ENCODE data around the gene SFTA2. TPM values are rescaled to one million over a fixed set of nuclear protein-coding genes. Genes with fewer than 3 reads are reported as not detected.

SFTA2 gene
- polyA plus RNA-seq, 2 of the 4 experiments (the other 2 are of a cell fraction) = not detected

DNA sequence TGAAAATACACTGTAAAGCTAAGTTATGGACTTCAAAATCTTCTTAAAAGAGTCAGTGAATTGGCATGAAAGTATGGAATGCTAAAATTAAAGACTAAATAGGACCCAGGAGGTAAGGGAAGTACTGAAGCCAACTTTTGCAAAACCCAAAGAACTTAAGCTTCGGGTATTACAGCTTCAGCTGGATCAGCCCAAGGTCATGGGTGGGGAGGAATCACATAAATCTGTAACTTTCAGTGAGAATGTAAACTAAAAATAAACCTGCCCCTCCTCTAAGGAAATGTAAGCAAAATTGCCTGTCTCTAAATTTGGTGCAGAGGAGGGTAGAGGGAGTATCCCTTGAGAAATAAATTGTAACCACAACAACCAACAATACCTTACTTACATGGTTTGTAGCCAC lies 47.2 kb upstream of the SFTA2 start (continued):
- TF ChIP-seq, protein P1, sequence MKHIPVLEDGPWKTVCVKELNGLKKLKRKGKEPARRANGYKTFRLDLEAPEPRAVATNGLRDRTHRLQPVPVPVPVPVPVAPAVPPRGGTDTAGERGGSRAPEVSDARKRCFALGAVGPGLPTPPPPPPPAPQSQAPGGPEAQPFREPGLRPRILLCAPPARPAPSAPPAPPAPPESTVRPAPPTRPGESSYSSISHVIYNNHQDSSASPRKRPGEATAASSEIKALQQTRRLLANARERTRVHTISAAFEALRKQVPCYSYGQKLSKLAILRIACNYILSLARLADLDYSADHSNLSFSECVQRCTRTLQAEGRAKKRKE (CRISPR knock-in tag; IDR thresholded peaks at IDR 0.05; ENCODE audit: low read depth) = no peak
- no peak for TF ChIP-seq NFE2L2 (conservative IDR thresholded peaks at IDR 0.05; ENCODE audit: low read length)
- TF ChIP-seq SMC3 (IDR thresholded peaks at IDR 0.05) = no peak
- TF ChIP-seq, protein P2, sequence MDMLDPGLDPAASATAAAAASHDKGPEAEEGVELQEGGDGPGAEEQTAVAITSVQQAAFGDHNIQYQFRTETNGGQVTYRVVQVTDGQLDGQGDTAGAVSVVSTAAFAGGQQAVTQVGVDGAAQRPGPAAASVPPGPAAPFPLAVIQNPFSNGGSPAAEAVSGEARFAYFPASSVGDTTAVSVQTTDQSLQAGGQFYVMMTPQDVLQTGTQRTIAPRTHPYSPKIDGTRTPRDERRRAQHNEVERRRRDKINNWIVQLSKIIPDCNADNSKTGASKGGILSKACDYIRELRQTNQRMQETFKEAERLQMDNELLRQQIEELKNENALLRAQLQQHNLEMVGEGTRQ (IDR thresholded peaks at IDR 0.05) = no peak
- no peak for TF ChIP-seq KDM5A (IDR thresholded peaks at IDR 0.05)
- no peak for TF ChIP-seq PHF8 (IDR thresholded peaks at IDR 0.05; ENCODE audit: borderline replicate concordance, low read depth)

DNA sequence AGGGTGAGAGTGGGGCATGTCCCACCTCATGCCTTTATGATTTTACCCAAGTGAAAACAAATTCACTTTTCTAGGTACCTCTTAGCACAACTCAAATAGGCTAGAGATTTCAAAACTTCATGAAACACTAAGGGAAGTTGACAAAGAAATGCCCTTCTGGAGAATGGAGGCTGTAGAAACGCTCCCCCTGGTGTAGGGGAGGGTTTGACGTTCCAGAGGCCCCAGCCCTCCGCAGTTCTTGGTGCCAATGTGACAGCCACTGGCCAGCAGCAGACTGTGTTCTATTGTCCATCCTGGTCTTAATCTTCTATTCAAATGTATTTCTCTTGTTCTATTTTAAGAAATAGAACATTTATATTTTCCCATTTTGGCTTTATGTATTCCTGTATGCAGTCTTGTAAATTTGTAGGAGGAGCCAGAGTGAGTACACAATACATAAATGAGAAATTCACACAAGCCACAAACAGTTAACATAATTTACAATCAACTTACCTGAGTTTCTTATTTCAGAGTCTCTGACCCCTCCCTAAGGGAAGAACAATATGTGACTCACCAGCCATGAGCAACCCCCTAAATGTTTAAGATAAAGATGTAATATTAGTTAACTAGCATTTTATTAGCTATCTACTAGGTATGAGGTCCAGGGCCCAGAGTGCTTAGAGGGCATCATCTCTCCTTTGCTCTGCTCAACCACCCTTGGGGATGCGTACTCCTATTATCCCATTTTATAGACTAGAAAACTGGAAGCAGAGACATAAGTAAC lies 42.7 kb upstream of the SFTA2 start:
- WGBS (ENCODE audit: missing lambda C conversion rate) = 53% methylated on average over 4 of the region's 4 CpGs
- H3K4me3 ChIP-seq = no peak overlapping the region
- CTCF ChIA-PET = interaction anchor here (0.6 to 1.5 kb wide), 2 partner anchors 8 to 27 kb away, joined by 3 read pairs; no protein-coding TSS in a partner anchor
- H3K9me3 ChIP-seq = no peaks in the 10 kb centered on the region
- FAIRE-seq (no peak), DNase-seq (ENCODE audit: low read depth in 1 of 2, low spot score in 1 of 2) (no peak), ATAC-seq (no peak)
- H3K4me2 ChIP-seq = no peak overlapping the region
- POLR2A ChIA-PET = no interaction called here
- no peak overlapping the region for H3K27ac ChIP-seq
- TF ChIP-seq, protein P3, sequence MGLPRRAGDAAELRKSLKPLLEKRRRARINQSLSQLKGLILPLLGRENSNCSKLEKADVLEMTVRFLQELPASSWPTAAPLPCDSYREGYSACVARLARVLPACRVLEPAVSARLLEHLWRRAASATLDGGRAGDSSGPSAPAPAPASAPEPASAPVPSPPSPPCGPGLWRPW (IDR thresholded peaks at IDR 0.05) = no peak
- no peak for TF ChIP-seq MAZ (IDR thresholded peaks at IDR 0.05; ENCODE audit: borderline replicate concordance, low read depth, low read length)
- TF ChIP-seq, protein P4, sequence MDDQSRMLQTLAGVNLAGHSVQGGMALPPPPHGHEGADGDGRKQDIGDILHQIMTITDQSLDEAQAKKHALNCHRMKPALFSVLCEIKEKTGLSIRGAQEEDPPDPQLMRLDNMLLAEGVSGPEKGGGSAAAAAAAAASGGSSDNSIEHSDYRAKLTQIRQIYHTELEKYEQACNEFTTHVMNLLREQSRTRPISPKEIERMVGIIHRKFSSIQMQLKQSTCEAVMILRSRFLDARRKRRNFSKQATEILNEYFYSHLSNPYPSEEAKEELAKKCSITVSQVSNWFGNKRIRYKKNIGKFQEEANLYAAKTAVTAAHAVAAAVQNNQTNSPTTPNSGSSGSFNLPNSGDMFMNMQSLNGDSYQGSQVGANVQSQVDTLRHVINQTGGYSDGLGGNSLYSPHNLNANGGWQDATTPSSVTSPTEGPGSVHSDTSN (IDR thresholded peaks at IDR 0.05) = no peak
- TF ChIP-seq RCOR1 (IDR thresholded peaks at IDR 0.05; ENCODE audit: low read depth, low read length) = no peak
- H3K4me1 ChIP-seq = no peaks in the 10 kb centered on the region

DNA sequence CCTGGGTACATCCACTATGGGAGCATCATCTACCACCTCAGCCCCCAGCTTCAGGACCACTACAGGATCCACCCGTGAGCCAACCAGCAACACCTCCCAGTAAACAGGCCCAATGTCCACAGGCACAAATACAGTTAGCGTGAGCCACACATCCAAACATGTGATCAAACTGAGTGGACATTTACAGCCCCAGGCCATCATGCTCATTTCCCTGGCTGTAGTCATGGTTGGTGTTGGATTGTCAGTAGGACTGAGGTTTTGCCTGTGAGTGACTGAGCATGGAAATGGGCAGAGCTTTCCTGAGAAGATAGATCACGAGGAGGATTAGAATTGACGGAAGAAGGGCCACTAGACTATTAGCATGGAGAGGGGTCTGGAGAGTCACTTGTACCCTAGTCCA lies 40.8 kb upstream of the SFTA2 start:
- 93% methylated on average over 4 of the region's 4 CpGs for WGBS (ENCODE audit: missing lambda C conversion rate)
- ATAC-seq (no peak), FAIRE-seq (no peak)
- no peak for TF ChIP-seq JUNB (IDR thresholded peaks at IDR 0.05)
- TF ChIP-seq, protein P4 (IDR thresholded peaks at IDR 0.05) = no peak
- TF ChIP-seq, protein P5, sequence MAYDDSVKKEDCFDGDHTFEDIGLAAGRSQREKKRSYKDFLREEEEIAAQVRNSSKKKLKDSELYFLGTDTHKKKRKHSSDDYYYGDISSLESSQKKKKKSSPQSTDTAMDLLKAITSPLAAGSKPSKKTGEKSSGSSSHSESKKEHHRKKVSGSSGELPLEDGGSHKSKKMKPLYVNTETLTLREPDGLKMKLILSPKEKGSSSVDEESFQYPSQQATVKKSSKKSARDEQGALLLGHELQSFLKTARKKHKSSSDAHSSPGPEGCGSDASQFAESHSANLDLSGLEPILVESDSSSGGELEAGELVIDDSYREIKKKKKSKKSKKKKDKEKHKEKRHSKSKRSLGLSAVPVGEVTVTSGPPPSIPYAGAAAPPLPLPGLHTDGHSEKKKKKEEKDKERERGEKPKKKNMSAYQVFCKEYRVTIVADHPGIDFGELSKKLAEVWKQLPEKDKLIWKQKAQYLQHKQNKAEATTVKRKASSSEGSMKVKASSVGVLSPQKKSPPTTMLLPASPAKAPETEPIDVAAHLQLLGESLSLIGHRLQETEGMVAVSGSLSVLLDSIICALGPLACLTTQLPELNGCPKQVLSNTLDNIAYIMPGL (CRISPR knock-in tag; IDR thresholded peaks at IDR 0.05; ENCODE audit: borderline replicate concordance) = no peak
- no peak for TF ChIP-seq TFCP2L1 (CRISPR knock-in tag; IDR thresholded peaks at IDR 0.05)
- no peak for TF ChIP-seq CEBPB (IDR thresholded peaks at IDR 0.05)
- TF ChIP-seq, protein P6, sequence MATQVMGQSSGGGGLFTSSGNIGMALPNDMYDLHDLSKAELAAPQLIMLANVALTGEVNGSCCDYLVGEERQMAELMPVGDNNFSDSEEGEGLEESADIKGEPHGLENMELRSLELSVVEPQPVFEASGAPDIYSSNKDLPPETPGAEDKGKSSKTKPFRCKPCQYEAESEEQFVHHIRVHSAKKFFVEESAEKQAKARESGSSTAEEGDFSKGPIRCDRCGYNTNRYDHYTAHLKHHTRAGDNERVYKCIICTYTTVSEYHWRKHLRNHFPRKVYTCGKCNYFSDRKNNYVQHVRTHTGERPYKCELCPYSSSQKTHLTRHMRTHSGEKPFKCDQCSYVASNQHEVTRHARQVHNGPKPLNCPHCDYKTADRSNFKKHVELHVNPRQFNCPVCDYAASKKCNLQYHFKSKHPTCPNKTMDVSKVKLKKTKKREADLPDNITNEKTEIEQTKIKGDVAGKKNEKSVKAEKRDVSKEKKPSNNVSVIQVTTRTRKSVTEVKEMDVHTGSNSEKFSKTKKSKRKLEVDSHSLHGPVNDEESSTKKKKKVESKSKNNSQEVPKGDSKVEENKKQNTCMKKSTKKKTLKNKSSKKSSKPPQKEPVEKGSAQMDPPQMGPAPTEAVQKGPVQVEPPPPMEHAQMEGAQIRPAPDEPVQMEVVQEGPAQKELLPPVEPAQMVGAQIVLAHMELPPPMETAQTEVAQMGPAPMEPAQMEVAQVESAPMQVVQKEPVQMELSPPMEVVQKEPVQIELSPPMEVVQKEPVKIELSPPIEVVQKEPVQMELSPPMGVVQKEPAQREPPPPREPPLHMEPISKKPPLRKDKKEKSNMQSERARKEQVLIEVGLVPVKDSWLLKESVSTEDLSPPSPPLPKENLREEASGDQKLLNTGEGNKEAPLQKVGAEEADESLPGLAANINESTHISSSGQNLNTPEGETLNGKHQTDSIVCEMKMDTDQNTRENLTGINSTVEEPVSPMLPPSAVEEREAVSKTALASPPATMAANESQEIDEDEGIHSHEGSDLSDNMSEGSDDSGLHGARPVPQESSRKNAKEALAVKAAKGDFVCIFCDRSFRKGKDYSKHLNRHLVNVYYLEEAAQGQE (IDR thresholded peaks at IDR 0.05) = no peak
- no peak for TF ChIP-seq KDM5A (IDR thresholded peaks at IDR 0.05)
- TF ChIP-seq POLR2A (IDR thresholded peaks at IDR 0.05; ENCODE audit: low read length) = no peak
- TF ChIP-seq POLR2AphosphoS2 (conservative IDR thresholded peaks at IDR 0.05; ENCODE audit: low read length) = no peak
- TF ChIP-seq, protein P7, sequence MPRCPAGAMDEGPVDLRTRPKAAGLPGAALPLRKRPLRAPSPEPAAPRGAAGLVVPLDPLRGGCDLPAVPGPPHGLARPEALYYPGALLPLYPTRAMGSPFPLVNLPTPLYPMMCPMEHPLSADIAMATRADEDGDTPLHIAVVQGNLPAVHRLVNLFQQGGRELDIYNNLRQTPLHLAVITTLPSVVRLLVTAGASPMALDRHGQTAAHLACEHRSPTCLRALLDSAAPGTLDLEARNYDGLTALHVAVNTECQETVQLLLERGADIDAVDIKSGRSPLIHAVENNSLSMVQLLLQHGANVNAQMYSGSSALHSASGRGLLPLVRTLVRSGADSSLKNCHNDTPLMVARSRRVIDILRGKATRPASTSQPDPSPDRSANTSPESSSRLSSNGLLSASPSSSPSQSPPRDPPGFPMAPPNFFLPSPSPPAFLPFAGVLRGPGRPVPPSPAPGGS (IDR thresholded peaks at IDR 0.05) = no peak
- TF ChIP-seq HOXB13 (CRISPR knock-in tag; IDR thresholded peaks at IDR 0.05; ENCODE audit: low read depth) = no peak
- no peak for TF ChIP-seq CBX2 (IDR thresholded peaks at IDR 0.05; ENCODE audit: borderline replicate concordance, low read depth)
- no peak for TF ChIP-seq EHMT2 (IDR thresholded peaks at IDR 0.05; ENCODE audit: low read depth)
- TF ChIP-seq RAD21 (conservative IDR thresholded peaks at IDR 0.05 in 1 of 2, IDR thresholded peaks at IDR 0.05 in 1 of 2) = no peak

More for the DNA sequence above, 40.8 kb upstream of the SFTA2 start:
- Histone ChIP-seq H3K27ac (no peak overlapping the region), H3K4me1 (no peaks in the 10 kb centered on the region), H3K4me3 (no peak overlapping the region), H3K4me2 (no peak overlapping the region), H3K9me3 (no peaks in the 10 kb centered on the region)
- POLR2A ChIA-PET = no interaction called here
- no peak for DNase-seq (ENCODE audit: low read depth in 1 of 2, low spot score in 1 of 2)
- CTCF ChIA-PET = interaction anchor here (1.2 kb wide), 1 partner anchor 30 kb away, joined by 3 read pairs; no protein-coding TSS in a partner anchor

Measured in A549 (cell line).